NT2/D1 (cell line): Measurements from ENCODE around the gene ACOXL.

Experiments used
- YY1 ChIP-seq: IDR thresholded peaks from 2 replicates; pipeline ENCODE4 v1.6.1; 2011; ENCODE audit not compliant: insufficient read length, insufficient read depth
- ZNF274 ChIP-seq: IDR thresholded peaks from 2 replicates; pipeline ENCODE4 v1.6.1; 2011; ENCODE audit warnings: mild to moderate bottlenecking, low read depth, low read length

DNA sequence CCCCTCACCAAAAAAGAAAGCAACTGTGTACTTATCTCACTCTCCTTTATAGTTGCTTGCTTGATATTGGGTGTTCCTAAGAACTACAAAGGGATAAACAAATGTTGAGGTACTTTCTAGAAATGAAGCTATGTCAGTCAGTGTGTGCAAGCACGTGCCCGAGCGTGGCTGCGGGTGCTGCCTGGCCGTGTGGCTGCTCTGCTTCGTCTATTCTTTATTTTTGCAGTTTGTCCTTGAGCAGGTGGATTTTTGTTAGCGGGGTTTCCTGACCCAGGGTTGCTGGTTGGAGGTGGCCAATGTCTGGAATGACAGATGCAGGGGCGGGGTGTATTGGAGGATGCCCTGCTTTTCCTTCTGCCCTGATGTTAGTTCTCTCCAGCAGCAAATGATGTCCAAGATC, 62.6 kb downstream of the ACOXL start:
- TF ChIP-seq YY1 (no peak), ZNF274 (no peak)
